Thyroid gland (tissue), 4 donors: Measurements from ENCODE around the gene MGST1.

Source experiments
- CTCF ChIP-seq, 6 experiments: fragments of 200-600 bp in 3 of 6; fragments of 450-650 bp in 3 of 6; sonication (generic) in 3 of 6; IDR thresholded peaks; one replicate each; pipeline ENCODE4 v1.5.1; 2016 to 2019; ENCODE audit warnings: antibody characterized with exemption in 6 of 6, mild to moderate bottlenecking in 2 of 6, inconsistent platforms in 1 of 6, moderate library complexity in 1 of 6
- POLR2A ChIP-seq, 2 donors: fragments of 450-650 bp; IDR thresholded peaks; one replicate each; pipeline ENCODE4 v1.6.1; 2017; ENCODE audit warnings: antibody characterized with exemption in 2 of 2, mild to moderate bottlenecking in 2 of 2, moderate library complexity in 1 of 2

- TF ChIP-seq CTCF (IDR thresholded peaks at IDR 0.05) (no peak), POLR2A (IDR thresholded peaks at IDR 0.05) (no peak)
Measured at GRCh38 chr12:16358878-16359277, 11.4 kb downstream of the MGST1 start.
